Mucosa of rectum (tissue), 2 donors: ENCODE results near the gene ZNF280D.

Experiments
- H3K27ac ChIP-seq, 2 donors: one replicate each; pipeline ENCODE4 v1.7.0; 2013; ENCODE audit warnings: inconsistent platforms in 2 of 2, low read depth in 2 of 2, low read length in 2 of 2
- H3K27me3 ChIP-seq, 2 donors: one replicate each; pipeline ENCODE4 v1.7.0; 2013; ENCODE audit warnings: low read length in 2 of 2; ENCODE audit not compliant: control insufficient read depth in 2 of 2, insufficient read depth in 2 of 2
- H3K36me3 ChIP-seq, 2 donors: one replicate each; pipeline ENCODE4 v1.7.0; 2013; ENCODE audit warnings: low read length in 2 of 2; ENCODE audit not compliant: control insufficient read depth in 2 of 2, insufficient read depth in 2 of 2
- H3K4me1 ChIP-seq, 2 donors: one replicate each; pipeline ENCODE4 v1.7.0; 2013; ENCODE audit warnings: low read length in 2 of 2, mild to moderate bottlenecking in 1 of 2; ENCODE audit not compliant: control insufficient read depth in 2 of 2, insufficient read depth in 2 of 2
- H3K4me3 ChIP-seq, 2 donors: one replicate each; pipeline ENCODE4 v1.7.0; 2013; ENCODE audit warnings: low read length in 2 of 2
- H3K9ac ChIP-seq, 2 donors: one replicate each; pipeline ENCODE4 v1.7.0; 2013; ENCODE audit warnings: low read length in 2 of 2, low read depth in 1 of 2, mild to moderate bottlenecking in 1 of 2
- H3K9me3 ChIP-seq, 2 donors: one replicate each; pipeline ENCODE4 v1.7.0; 2013; ENCODE audit warnings: low read length in 2 of 2; ENCODE audit not compliant: control insufficient read depth in 2 of 2
- donor health status: healthy.
- donor health status: Normal muscosa, but diverticular disease.

ZNF280D gene

GRCh38 chr15:56654624-56655023 lies 78.7 kb downstream of the ZNF280D start:
- no peak overlapping the region for H3K4me3 ChIP-seq
- H3K27ac ChIP-seq, result no peak overlapping the region
- no peaks in the 10 kb centered on the region for H3K4me1 ChIP-seq
- no peaks in the 10 kb centered on the region for H3K9me3 ChIP-seq
- H3K36me3 ChIP-seq, result peaks cover 12% of the 10 kb centered on the region in 2 donors
- H3K9ac ChIP-seq, result no peak overlapping the region
- no peaks in the 10 kb centered on the region for H3K27me3 ChIP-seq

DNA sequence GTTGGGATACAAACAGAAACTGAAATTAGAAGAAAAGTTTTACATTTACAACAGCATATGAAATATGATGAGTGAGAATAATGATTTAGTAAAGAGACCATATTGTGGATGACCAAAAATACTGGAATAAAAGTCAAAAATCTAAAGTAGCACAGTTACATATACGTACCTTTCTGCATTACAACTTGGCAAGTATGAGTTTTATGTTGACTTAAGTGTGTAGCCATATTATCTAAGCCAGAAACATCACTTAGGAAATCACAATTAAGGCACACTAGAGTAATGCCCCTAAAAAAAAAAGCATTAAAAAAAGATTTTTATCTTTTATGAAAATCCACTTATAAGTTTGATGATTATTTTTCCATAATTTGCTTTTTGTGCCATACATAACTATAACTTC lies 79.1 kb downstream of the ZNF280D start:
- Histone ChIP-seq H3K4me1 (no peaks in the 10 kb centered on the region), H3K4me3 (no peak overlapping the region), H3K9me3 (no peaks in the 10 kb centered on the region), H3K27ac (no peak overlapping the region), H3K27me3 (no peaks in the 10 kb centered on the region), H3K36me3 (peaks cover 12% of the 10 kb centered on the region in 2 donors), H3K9ac (no peak overlapping the region)

GRCh38 chr15:56653787-56654186 lies 79.5 kb downstream of the ZNF280D start:
- Histone ChIP-seq H3K4me1 (no peaks in the 10 kb centered on the region), H3K27ac (no peak overlapping the region), H3K9ac (no peak overlapping the region), H3K36me3 (peaks cover 12 to 15% of the 10 kb centered on the region in 2 donors), H3K9me3 (no peaks in the 10 kb centered on the region), H3K27me3 (no peaks in the 10 kb centered on the region), H3K4me3 (no peak overlapping the region)

GRCh38 chr15:56653107-56653506 lies 80.2 kb downstream of the ZNF280D start:
- Histone ChIP-seq H3K27ac (no peak overlapping the region), H3K9me3 (no peaks in the 10 kb centered on the region), H3K36me3 (peaks cover 14 to 15% of the 10 kb centered on the region in 2 donors), H3K4me1 (no peaks in the 10 kb centered on the region), H3K4me3 (no peak overlapping the region), H3K9ac (no peak overlapping the region), H3K27me3 (no peaks in the 10 kb centered on the region)

GRCh38 chr15:56648311-56648710 lies 85.0 kb downstream of the ZNF280D start:
- no peaks in the 10 kb centered on the region for H3K9me3 ChIP-seq
- peaks cover 6 to 13% of the 10 kb centered on the region in 2 donors for H3K36me3 ChIP-seq
- H3K4me1 ChIP-seq, result no peaks in the 10 kb centered on the region
- no peaks in the 10 kb centered on the region for H3K27me3 ChIP-seq
- no peak overlapping the region for H3K27ac ChIP-seq
- no peak overlapping the region for H3K4me3 ChIP-seq
- no peak overlapping the region for H3K9ac ChIP-seq

DNA sequence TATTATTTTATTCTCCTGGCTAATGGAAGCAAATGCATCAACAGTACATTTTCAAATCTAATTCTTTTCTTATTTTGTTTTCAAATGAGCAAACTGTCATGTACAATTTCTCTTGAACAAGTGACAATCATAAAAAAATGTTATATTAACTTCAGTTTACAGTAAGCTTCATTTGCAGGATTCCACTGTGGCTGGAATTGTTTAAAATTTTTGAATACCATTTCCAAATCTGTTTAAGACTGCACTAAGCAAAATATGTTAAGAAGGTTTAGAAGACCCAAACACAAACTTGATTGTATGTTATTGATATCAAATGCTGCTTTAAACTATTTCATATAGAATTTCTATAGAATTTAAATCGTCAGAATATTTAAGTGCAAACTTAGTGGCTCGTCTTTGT lies 92.8 kb downstream of the ZNF280D start:
- Histone ChIP-seq H3K27ac (no peak overlapping the region), H3K36me3 (no peaks in the 10 kb centered on the region), H3K4me3 (no peak overlapping the region), H3K4me1 (no peaks in the 10 kb centered on the region), H3K9me3 (no peaks in the 10 kb centered on the region), H3K9ac (no peak overlapping the region), H3K27me3 (no peaks in the 10 kb centered on the region)

DNA sequence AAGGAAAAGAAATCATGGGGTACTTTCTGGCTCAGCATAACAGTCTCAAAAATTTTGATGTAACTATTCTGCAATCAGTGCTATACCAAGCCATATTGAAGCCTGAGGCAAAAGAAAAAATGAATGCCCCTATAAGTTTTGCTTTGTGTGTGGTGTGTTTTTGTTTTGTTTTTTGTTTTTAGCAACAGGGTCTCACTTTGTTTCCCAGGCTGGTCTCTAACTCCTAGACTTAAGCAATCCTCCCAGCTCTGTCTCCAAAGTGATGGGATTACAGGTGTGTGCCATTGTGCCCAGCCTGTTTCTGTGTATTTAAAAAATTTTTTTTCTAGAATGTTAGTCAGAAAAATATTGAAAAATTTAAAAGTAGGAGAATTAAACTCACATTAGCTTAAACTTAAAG lies 93.2 kb downstream of the ZNF280D start:
- Histone ChIP-seq H3K9me3 (no peaks in the 10 kb centered on the region), H3K4me1 (no peaks in the 10 kb centered on the region), H3K4me3 (no peak overlapping the region)

DNA sequence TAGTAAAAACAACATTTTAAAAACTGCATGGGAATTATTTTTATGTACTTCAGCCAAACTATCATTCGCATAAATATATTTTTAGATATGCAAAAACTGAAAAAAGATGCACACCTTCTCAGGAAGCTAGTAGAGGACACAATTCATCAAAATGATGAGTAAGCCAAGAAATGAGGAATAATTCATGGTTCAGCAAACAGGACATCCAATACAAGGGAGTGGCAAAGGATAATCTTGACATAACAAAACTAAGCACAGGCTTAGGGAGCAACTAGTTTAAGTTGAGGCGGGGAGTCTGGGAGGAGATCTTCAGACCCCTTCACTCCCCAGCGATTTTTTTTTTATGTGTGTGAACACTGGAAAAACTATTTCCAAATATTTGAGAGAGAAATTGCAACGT lies 93.7 kb downstream of the ZNF280D start:
- Histone ChIP-seq H3K4me1 (no peaks in the 10 kb centered on the region), H3K27me3 (no peaks in the 10 kb centered on the region), H3K9me3 (no peaks in the 10 kb centered on the region), H3K36me3 (no peaks in the 10 kb centered on the region), H3K27ac (no peak overlapping the region), H3K4me3 (no peak overlapping the region), H3K9ac (no peak overlapping the region)

More for the DNA sequence above, 93.2 kb downstream of the ZNF280D start:
- Histone ChIP-seq H3K27ac (no peak overlapping the region), H3K36me3 (no peaks in the 10 kb centered on the region), H3K27me3 (no peaks in the 10 kb centered on the region), H3K9ac (no peak overlapping the region)

DNA sequence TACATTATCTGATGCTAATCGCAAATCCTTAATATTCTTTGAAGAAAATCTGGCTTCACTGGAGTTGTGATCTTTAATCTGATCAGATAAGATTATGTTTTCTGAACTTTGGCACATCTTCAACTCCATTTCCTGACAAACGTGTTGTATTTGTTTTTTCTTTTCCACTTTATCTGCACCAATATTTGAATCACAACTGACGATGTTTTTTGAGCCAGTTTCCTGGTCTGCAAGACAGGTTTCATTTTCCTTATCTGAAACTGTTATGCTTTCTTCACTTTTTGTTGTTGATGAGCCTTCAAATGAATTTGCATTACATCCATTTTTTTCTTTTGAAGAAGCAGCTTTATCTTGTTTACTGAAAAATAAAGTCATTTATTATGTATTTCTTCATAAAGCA lies 101.5 kb downstream of the ZNF280D start:
- no peaks in the 10 kb centered on the region for H3K27me3 ChIP-seq
- peaks cover 5 to 8% of the 10 kb centered on the region in 2 donors for H3K36me3 ChIP-seq
- no peak overlapping the region for H3K9ac ChIP-seq
- no peaks in the 10 kb centered on the region for H3K9me3 ChIP-seq
- no peak overlapping the region for H3K4me3 ChIP-seq
- no peak overlapping the region for H3K27ac ChIP-seq
- no peaks in the 10 kb centered on the region for H3K4me1 ChIP-seq

DNA sequence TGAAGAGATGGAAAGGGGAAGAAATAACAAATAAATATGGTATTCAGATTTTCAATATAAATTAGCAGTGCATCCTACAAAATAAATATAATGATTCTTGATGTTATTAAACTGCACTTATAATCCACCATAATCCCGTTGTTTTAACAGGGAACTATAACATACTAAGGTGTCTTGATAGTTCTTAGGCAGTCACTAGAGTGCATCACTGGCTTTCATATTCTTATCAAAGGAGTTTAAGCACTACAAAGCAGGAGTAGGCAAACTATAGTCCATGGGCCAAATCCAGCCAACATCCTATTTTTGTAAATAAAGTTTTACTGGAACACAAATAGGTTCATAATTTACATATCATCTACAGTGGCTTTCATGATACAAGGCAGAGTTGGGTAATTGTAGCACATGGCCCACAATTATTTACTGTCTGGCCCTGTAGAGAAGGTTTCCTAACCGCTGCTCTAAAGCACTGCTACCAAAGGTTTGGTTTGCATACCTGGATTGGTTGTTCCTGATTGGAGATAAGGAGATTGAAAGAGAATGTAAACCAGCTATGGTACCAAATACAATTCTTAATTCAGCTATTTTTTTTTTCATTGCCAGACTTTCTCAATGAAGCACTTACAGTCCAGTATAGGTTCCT lies 104.3 kb downstream of the ZNF280D start:
- Histone ChIP-seq H3K9ac (no peak overlapping the region), H3K4me3 (no peak overlapping the region), H3K36me3 (peaks cover 5 to 8% of the 10 kb centered on the region in 2 donors), H3K4me1 (no peaks in the 10 kb centered on the region), H3K9me3 (no peaks in the 10 kb centered on the region), H3K27ac (no peak overlapping the region), H3K27me3 (no peaks in the 10 kb centered on the region)

GRCh38 chr15:56619887-56620286 lies 113.4 kb downstream of the ZNF280D start:
- Histone ChIP-seq H3K9ac (no peak overlapping the region), H3K9me3 (no peaks in the 10 kb centered on the region), H3K4me1 (no peaks in the 10 kb centered on the region), H3K4me3 (no peak overlapping the region), H3K36me3 (no peaks in the 10 kb centered on the region), H3K27ac (no peak overlapping the region), H3K27me3 (no peaks in the 10 kb centered on the region)
